HG03108 (cell line): ENCODE data around the gene USP6NL.
"Not testable (repeated sequence)": the region's sequence is repeated elsewhere in the genome, so short reads cannot be mapped to it uniquely, and the experiment has no call there.

Experiments used
- ATAC-seq: cut with Tn5 transposase; IDR thresholded peaks from one replicate; pipeline ENCODE4 v1.9.1; 2021; ENCODE audit warnings: moderate library complexity; ENCODE audit not compliant: unreplicated experiment

The USP6NL gene

GRCh38 chr10:11448545-11449244 is 162.8 kb downstream of the USP6NL start:
- peak; percentile 76 for ATAC-seq

DNA sequence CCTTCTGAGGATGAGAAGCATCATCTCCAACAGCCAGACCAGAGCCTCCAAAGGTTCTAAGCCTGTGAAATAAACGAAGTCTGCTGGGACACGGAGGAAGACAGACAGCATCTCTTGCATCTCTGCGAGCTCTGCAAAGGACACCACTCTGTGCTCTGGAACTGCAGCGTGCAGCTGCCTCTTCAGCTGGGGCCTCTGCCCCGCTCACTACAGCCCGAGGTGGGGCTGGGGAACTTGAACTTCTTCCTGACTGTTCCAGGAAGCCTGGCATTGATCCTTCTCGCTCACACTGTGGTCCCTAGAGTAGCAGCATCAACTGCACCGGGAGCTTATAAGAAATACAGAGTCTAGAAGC is 163.3 kb downstream of the USP6NL start:
- peak; percentile 48 for ATAC-seq

GRCh38 chr10:11447586-11447985 is 163.9 kb downstream of the USP6NL start:
- no peak for ATAC-seq

DNA sequence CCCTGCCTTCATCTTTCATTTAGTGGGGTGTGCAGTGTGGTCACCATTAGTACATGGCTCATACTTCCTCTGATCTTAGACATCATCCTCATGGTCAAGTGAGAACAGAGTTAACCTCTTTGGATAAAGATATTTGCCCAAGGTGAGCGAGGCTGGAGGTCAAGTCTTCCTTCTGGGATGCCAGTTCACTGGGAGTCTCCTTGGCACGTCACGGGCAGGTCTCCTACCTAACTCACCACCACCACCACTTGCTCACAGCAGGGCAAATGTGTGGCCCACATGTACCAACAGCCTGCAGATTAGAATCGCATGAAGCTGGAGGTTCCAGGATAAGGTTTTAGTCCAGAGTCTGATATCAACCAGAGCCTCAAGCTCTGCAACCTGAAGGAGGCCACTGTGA is 164.6 kb downstream of the USP6NL start:
- no peak for ATAC-seq

- ATAC-seq: no peak
Observed at GRCh38 chr10:11446133-11446532, 165.3 kb downstream of the USP6NL start.

DNA sequence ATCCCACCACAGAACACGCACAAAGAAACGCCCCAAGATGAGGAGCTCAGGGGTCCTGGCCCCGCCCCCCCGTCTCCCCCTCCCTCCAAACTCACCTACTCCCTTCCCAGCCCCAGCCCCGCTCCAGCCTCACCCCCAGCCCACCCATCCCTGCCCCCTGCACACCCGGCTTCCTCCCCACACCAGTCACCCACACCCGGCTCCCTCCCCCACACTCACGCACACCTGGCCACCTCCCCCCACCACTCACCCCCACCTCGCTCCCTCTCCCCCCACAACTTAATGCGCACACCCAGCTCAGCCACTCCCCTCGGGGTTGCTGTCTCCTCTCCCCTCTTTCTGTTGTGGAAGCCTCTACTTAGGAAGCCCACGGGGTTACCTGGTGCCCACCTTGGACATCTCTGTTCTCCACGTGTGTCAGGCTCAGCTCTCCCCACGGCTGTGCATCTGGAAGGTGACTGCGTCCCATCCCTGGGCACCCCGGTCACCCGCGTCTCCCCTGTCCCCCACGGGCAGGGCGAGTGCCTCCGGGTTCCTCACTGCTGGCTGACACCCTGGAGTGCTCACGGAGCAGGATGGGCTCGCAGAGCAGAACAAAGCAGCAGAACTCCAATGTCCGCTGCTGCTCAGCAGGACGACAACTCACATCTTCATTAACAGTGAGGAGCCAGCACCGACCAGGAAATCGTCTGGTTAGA is 166.8 kb downstream of the USP6NL start:
- no peak for ATAC-seq

GRCh38 chr10:11444155-11444530 is 167.3 kb downstream of the USP6NL start:
- no peak for ATAC-seq

- ATAC-seq: no peak
Observed at GRCh38 chr10:11443468-11444154, 167.8 kb downstream of the USP6NL start.

DNA sequence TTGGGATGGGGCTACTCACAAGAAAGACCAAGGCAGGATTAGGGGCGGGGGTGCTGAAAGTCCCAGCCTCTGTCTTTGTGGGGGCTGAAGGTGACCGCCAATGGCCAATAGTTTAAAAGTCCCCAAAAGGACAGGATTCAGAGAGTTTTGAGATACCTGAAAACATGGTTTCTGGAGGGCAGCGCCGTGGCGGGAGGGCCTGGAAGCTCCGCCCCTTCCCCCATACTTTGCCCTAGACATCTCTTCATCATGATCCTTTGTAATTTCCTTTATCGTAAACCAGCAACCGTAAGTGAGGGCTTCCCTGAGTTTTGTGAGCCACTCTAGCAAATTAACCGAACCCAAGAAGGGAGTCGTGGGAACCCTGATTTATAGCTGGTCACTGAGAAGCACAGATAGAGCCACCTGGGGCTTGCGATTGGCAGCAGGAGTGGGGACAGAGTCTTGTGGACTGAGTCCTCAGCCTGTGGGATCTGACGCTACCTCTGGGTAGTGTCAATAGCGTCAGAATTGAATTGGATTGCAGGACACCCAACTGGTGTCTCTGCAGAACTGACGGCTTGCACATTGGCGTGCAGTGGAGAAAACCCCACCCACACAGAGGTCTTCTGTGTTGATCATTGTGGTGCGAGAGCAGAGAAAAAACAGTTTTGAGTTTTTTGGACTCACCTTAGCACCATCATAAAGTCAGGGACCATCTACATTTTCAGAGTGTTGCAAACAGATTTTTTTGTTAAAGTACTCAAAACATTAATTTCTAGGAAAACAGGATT is 169.3 kb downstream of the USP6NL start:
- ATAC-seq: no peak

DNA sequence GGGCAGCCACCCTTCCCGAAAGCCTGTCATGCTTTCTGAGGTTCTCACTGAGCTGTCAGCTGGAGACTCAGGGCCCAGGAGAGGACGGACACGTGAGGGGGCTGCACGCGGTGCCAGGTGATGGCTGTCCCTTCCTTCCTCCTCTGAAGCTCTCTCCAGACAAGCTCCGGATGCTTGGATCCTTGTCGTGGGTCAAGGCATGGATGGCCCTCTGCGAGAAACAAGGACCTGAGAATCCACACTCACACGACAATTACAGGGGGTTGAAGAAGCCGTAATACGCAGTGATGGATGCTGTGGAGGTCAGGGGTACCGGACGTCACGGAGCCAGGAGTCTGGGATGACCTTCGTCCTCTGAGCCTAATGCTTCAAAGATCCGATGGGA is 170.3 kb downstream of the USP6NL start:
- no peak for ATAC-seq

GRCh38 chr10:11440250-11441150 is 170.9 kb downstream of the USP6NL start:
- ATAC-seq: no peak

DNA sequence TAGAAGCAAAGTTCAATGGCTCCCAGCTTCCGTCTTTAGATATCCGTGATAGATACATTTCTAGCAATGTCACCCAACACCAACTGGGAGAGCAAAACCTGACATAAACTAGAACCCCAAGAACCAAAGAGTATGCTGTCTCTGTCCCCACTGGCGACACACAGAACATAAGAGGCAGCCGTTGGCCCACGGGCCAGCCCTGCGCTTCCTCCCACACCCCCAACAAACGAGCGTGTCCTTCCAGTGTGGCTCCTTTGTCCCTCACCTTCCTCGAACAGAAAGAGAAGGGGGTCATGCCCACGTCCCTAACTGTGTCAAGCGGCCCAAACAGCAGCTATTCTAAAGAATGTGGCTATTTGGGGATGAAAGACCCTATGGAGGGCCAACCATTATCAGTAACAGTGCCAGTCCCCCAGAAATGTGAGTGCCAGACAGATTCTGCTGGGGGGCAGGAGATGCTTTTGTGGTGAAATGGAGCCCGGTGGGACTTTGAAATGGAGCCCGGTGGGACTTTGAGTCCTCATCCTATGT is 171.9 kb downstream of the USP6NL start:
- ATAC-seq: no peak

GRCh38 chr10:11437391-11438142 is 173.9 kb downstream of the USP6NL start:
- no peak for ATAC-seq

DNA sequence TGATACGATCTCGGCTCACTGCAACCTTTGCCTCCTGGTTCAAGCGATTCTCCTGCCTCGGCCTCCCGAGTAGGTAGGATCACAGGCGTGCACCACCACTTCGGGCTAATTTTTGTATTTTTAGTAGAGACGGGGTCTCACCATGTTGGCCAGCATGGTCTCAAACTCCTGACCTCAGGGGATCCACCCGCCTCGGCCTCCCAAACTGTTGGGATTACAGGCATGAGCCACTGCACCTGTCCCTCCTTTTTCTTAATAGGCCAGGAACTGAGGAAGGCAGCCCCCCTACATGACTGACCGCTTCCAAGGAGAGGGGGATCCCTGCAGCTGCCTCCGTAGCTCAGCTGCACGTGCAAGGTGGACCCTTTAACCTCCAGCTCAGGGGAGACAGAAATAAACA is 175.0 kb downstream of the USP6NL start:
- not testable (repeated sequence) for ATAC-seq

- ATAC-seq: no peak
Observed at GRCh38 chr10:11435581-11435981, 175.9 kb downstream of the USP6NL start.

- no peak for ATAC-seq
Observed at GRCh38 chr10:11434324-11434723, 177.1 kb downstream of the USP6NL start.

DNA sequence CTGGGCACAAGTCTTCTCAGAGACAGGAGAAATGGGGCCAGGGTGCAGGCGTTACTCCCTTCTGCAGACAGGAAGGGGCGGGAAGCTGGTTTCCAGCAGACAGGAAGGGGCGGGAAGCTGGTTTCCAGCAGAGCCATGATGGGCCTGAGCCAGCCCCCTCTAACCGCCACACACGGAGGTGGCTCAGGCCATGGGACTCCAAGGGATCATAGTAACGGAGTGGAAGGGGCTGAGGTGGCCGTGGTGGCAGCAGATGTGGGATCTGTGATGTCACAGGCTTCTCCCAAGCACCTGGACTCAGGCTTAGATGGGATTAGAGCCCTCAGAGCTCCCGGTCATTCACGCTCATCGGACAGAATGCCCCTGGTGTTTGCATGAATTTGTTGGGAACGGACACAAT is 177.8 kb downstream of the USP6NL start:
- ATAC-seq: no peak

- ATAC-seq: no peak
Observed at GRCh38 chr10:11431216-11431555, 180.3 kb downstream of the USP6NL start.

GRCh38 chr10:11430421-11431215 is 180.8 kb downstream of the USP6NL start:
- no peak for ATAC-seq
